ENCODE results near the gene LYL1. TPM values are rescaled to one million over a fixed set of nuclear protein-coding genes. Genes with fewer than 3 reads are reported as not detected.
A peak's percentile ranks its signal among the peaks of the same experiment; 100 is the strongest.

The LYL1 gene
- total RNA-seq, 1 donor from 2014 or later: 0.88 TPM

- Histone ChIP-seq H3K4me2 (peak overlapping the region; percentile 58), H3K27ac (no peak overlapping the region), H3K27me3 (peaks cover 79% of the 10 kb centered on the region), H2AFZ (replicated peaks) (no peak overlapping the region), H3K4me3 (no peak overlapping the region), H3K79me2 (ENCODE audit: low read depth) (no peaks in the 10 kb centered on the region), H3K36me3 (no peaks in the 10 kb centered on the region), H3K9ac (no peak overlapping the region), H3K9me3 (ENCODE audit: low read depth) (no peaks in the 10 kb centered on the region), H4K20me1 (ENCODE audit: low read depth) (peaks cover 13% of the 10 kb centered on the region), H3F3A (ENCODE audit: low read depth) (peaks cover 33% of the 10 kb centered on the region), H3K4me1 (peaks cover 37% of the 10 kb centered on the region)
- no peak for DNase-seq (ENCODE audit: low spot score)
- Mint-ChIP-seq H3K36me3 (no peaks in the 10 kb centered on the region), H3K9me3 (no peaks in the 10 kb centered on the region), H3K4me1 (peaks cover 40% of the 10 kb centered on the region), H3K27ac (no peak overlapping the region), H3K4me3 (no peak overlapping the region), H3K27me3 (ENCODE audit: insufficient read depth, low read depth) (peaks cover 45% of the 10 kb centered on the region)
- no peak for TF ChIP-seq EZH2phosphoT487 (IDR thresholded peaks at IDR 0.05)
- no peak for TF ChIP-seq CTCF (IDR thresholded peaks at IDR 0.05)
- no peak for TF ChIP-seq EZH2 (IDR thresholded peaks at IDR 0.05)
These were observed 9.9 kb downstream of the LYL1 start for GRCh38 chr19:13092606-13093235.

- no peak overlapping the region for H2AFZ ChIP-seq (replicated peaks)
- Mint-ChIP-seq H3K9me3 (no peaks in the 10 kb centered on the region), H3K36me3 (no peaks in the 10 kb centered on the region), H3K27ac (no peak overlapping the region), H3K4me1 (peaks cover 39% of the 10 kb centered on the region), H3K4me3 (peak overlapping the region; percentile 35), H3K27me3 (ENCODE audit: insufficient read depth, low read depth) (peaks cover 42% of the 10 kb centered on the region)
- no peaks in the 10 kb centered on the region for H3K79me2 ChIP-seq (ENCODE audit: low read depth)
- H3K27ac ChIP-seq: no peak overlapping the region
- peaks cover 73% of the 10 kb centered on the region for H3K27me3 ChIP-seq
- peaks cover 9% of the 10 kb centered on the region for H4K20me1 ChIP-seq (ENCODE audit: low read depth)
- H3K36me3 ChIP-seq: no peaks in the 10 kb centered on the region
- H3K9me3 ChIP-seq (ENCODE audit: low read depth): no peaks in the 10 kb centered on the region
- peaks cover 30% of the 10 kb centered on the region for H3F3A ChIP-seq (ENCODE audit: low read depth)
- H3K9ac ChIP-seq: no peak overlapping the region
- H3K4me3 ChIP-seq: no peak overlapping the region
- TF ChIP-seq EZH2 (IDR thresholded peaks at IDR 0.05): no peak
- TF ChIP-seq EZH2phosphoT487 (IDR thresholded peaks at IDR 0.05): no peak
- no peak for TF ChIP-seq CTCF (IDR thresholded peaks at IDR 0.05)
- H3K4me2 ChIP-seq: peak overlapping the region; percentile 58
- DNase-seq (ENCODE audit: low spot score): no peak
- peaks cover 37% of the 10 kb centered on the region for H3K4me1 ChIP-seq
These were observed 10.5 kb downstream of the LYL1 start for GRCh38 chr19:13092158-13092543.

- Mint-ChIP-seq H3K4me3 (peak overlapping the region; percentile 65), H3K36me3 (no peaks in the 10 kb centered on the region), H3K9me3 (no peaks in the 10 kb centered on the region), H3K4me1 (peaks cover 36% of the 10 kb centered on the region), H3K27ac (peak overlapping the region; percentile 72), H3K27me3 (ENCODE audit: insufficient read depth, low read depth) (peaks cover 37% of the 10 kb centered on the region)
- TF ChIP-seq EZH2 (IDR thresholded peaks at IDR 0.05) (peak; percentile 43), CTCF (IDR thresholded peaks at IDR 0.05) (no peak), EZH2phosphoT487 (IDR thresholded peaks at IDR 0.05) (no peak)
- H3K4me3 ChIP-seq: no peak overlapping the region
- DNase-seq (ENCODE audit: low spot score): peak; percentile 59
- peaks cover 68% of the 10 kb centered on the region for H3K27me3 ChIP-seq
- peaks cover 3% of the 10 kb centered on the region for H4K20me1 ChIP-seq (ENCODE audit: low read depth)
- H3K79me2 ChIP-seq (ENCODE audit: low read depth): no peaks in the 10 kb centered on the region
- no peaks in the 10 kb centered on the region for H3K9me3 ChIP-seq (ENCODE audit: low read depth)
- no peak overlapping the region for H2AFZ ChIP-seq (replicated peaks)
- H3K4me1 ChIP-seq: peaks cover 36% of the 10 kb centered on the region
- H3K9ac ChIP-seq: no peak overlapping the region
- peak overlapping the region; percentile 58 for H3K4me2 ChIP-seq
- peaks cover 24% of the 10 kb centered on the region for H3F3A ChIP-seq (ENCODE audit: low read depth)
- H3K27ac ChIP-seq: no peak overlapping the region
- no peaks in the 10 kb centered on the region for H3K36me3 ChIP-seq
These were observed 11.1 kb downstream of the LYL1 start for GRCh38 chr19:13091400-13092157.
